Fibroblast of pulmonary artery (primary cell): ENCODE results near the gene NPLOC4.
"Not testable (repeated sequence)": the region's sequence is repeated elsewhere in the genome, so short reads cannot be mapped to it uniquely, and the experiment has no call there.

ENCODE experiments used
- DNase-seq: peaks from one replicate; pipeline ENCODE4 v3.0.0-alpha.2; 2010; ENCODE audit warnings: low read depth
- H3K4me3 ChIP-seq: replicated peaks from 2 replicates; pipeline ENCODE4 v1.5.1; 2011; ENCODE audit warnings: low read depth, mild to moderate bottlenecking, control low read depth, low read length, moderate library complexity
- CTCF ChIP-seq: IDR thresholded peaks from 2 replicates; pipeline ENCODE4 v1.5.1; 2011; ENCODE audit warnings: mild to moderate bottlenecking, control low read depth, low read length, inconsistent platforms; ENCODE audit errors: missing control alignments

Gene NPLOC4

DNA sequence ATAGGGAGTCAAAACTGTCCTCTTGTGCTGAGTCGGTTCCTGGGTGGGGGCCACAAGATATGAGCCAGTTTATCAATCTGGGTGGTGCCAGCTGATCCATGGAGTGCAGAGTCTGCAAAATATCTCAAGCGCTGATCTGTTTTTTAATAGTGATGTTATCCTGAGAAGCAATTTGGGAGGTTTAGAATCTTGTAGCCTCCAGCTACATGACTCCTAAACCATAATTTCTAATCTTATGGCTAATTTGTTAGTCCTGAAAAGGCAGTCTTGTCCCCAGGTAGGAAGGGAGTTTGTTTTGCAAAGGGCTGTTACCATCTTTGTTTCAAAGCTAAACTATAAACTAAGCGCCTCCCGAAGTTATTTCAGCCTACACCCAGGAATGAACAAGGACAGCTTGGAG lies 1.8 kb upstream of the NPLOC4 start:
- H3K4me3 ChIP-seq, result no peak overlapping the region
- no peak for TF ChIP-seq CTCF
- DNase-seq, result no peak

- H3K4me3 ChIP-seq, result peak overlapping the region; percentile 93
- TF ChIP-seq CTCF, result no peak
- no peak for DNase-seq
Measured at GRCh38 chr17:81635973-81636504, 873 bp downstream of the NPLOC4 start.

- no peak for TF ChIP-seq CTCF
- peak overlapping the region; percentile 93 for H3K4me3 ChIP-seq
- DNase-seq, result no peak
Measured at GRCh38 chr17:81635431-81635830, 1.5 kb downstream of the NPLOC4 start.

DNA sequence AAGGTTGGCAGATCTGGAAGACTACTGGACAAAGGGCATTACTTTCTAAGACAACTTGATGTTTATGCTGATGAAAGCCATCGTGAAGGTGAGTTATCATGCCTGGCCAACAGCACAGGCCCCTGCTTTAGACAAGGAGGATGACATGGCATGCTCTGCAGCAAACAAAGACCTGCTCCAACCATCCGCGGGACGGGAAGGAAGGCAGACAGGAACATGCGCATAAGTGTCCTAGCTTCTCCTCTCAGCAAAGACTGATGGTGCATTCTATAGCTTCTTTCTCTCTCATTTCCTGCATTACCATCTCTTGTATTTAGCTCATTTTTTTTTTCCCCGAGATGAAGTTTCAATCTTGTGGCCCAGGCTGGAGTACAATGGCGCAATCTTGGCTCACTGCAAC lies 5.4 kb downstream of the NPLOC4 start:
- TF ChIP-seq CTCF, result no peak

DNA sequence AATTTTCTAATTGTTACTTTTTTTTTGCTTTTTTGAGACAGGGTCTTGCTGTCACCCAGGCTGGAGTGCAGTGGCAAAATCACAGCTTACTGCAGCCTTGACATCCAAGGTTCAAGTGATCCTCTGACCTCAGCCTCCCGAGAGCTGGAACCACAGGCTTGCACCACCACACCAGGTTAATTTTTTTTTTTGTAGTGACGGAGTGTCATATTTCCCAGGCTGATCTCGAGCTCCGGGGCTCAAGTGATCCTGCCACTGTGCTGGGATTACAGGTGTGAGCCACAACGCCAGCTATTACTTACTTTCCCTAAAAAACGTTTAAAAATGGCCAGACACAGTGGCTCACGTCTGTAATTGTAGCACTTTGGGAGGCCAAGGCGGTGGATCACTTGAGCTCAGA lies 6.6 kb downstream of the NPLOC4 start:
- H3K4me3 ChIP-seq, result no peak overlapping the region
- no peak for TF ChIP-seq CTCF
- no peak for DNase-seq

More for the DNA sequence above, 5.4 kb downstream of the NPLOC4 start:
- DNase-seq, result no peak
- H3K4me3 ChIP-seq, result no peak overlapping the region

DNA sequence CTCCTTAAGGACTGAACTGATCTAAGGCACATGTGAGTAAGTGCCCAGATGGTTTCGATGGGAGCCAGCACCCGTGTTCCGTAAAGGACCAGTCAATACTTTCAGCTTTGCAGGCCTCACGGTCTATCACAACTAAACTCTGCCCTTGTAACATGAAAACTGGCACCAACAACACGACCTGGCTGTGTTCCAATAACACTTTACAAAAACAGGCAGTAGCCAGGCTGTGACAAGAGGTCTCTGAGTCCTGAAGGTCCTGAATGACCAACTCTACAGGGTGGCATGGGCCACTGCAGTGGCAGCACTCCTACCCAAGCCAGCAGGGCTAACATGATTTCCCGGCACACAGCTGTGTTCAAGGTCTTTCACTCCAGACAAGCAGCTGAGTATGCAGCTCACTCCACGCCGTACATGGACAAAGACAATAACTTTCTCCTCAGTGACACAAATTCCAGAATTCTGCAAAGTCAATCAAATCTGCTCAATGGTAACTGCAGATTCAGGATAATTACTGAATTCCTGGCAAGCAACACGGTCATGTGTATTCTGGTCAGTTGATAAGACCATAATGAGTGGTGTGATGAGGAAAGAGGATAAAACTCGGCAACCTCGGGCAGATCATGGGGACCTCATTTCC lies 15.3 kb downstream of the NPLOC4 start:
- TF ChIP-seq CTCF, result no peak
- no peak overlapping the region for H3K4me3 ChIP-seq
- no peak for DNase-seq

DNA sequence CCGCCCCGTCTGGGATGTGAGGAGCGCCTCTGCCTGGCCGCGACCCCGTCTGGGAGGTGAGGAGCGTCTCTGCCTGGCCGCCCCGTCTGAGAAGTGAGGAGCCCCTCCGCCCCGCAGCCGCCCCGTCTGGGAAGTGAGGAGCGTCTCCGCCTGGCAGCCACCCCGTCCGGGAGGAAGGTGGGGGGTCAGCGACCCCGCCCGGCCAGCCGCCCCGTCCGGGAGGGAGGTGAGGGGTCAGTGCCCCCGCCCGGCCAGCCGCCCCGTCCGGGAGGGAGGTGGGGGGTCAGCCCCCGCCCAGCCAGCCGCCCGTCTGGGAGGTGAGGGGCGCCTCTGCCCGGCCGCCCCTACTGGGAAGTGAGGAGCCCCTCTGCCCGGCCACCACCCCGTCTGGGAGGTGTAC lies 18.6 kb downstream of the NPLOC4 start:
- not testable (repeated sequence) for DNase-seq, H3K4me3 ChIP-seq
